Hepatocyte (in vitro differentiated cells): ENCODE measurements around the gene PDIA3.

ENCODE experiments used
- CTCF ChIP-seq: fragments of 200-600 bp; sonication (generic); IDR thresholded peaks from 2 replicates; pipeline ENCODE4 v1.5.1; 2016; ENCODE audit warnings: antibody characterized with exemption, mild to moderate bottlenecking; ENCODE audit not compliant: poor library complexity
- EZH2 ChIP-seq: fragments of 200-600 bp; sonication (generic); IDR thresholded peaks from 2 replicates; pipeline ENCODE4 v1.6.1; 2016; ENCODE audit warnings: antibody characterized with exemption, mild to moderate bottlenecking, borderline replicate concordance
- EZH2phosphoT487 ChIP-seq: fragments of 200-600 bp; sonication (generic); IDR thresholded peaks from one replicate; pipeline ENCODE4 v1.6.1; 2018; ENCODE audit warnings: antibody characterized with exemption, mild to moderate bottlenecking, low read depth, moderate library complexity; ENCODE audit not compliant: unreplicated experiment, severe bottlenecking

GRCh38 chr15:43776718-43777266 lies 30.6 kb downstream of the PDIA3 start, which contains the start of gene ELL3:
- TF ChIP-seq EZH2phosphoT487, result no peak
- TF ChIP-seq CTCF, result no peak
- no peak for TF ChIP-seq EZH2
